Panc1 (cell line): ENCODE results near the gene E2F8. TPM values are rescaled to one million over a fixed set of nuclear protein-coding genes. Genes with fewer than 3 reads are reported as not detected.

Source experiments
- ATAC-seq: fragments of 200-7000 bp; cut with Tn5 transposase; 2 replicates; pipeline ENCODE4 v1.9.1; 2020; ENCODE audit warnings: mild to moderate bottlenecking, moderate library complexity
- BruUV-seq: library from RNA; stranded (reverse); fragments of 400-500 nt; replicated peaks from 2 replicates; lab custom pipeline; 2021; lab: Mats Ljungman, UMichigan
- CTCF ChIA-PET: fragments of 300-600 bp; sonication (Branson Sonifier 250); formaldehyde crosslinking; loops from one replicate; lab custom pipeline; 2022; ENCODE audit warnings: antibody characterized with exemption; lab: Charles Lee
- POLR2A ChIA-PET: fragments of 300-600 bp; sonication (Branson Sonifier 250); formaldehyde crosslinking; loops from one replicate; lab custom pipeline; 2022; ENCODE audit warnings: antibody characterized with exemption; lab: Charles Lee
- DNase-seq: peaks from one replicate; pipeline ENCODE4 v3.0.0-alpha.2; 2010; ENCODE audit warnings: low read depth, low spot score
- H3K27ac ChIP-seq: 2 replicates; pipeline ENCODE4 v1.5.1; 2011; ENCODE audit warnings: mild to moderate bottlenecking, low read length, inconsistent platforms
- H3K27me3 ChIP-seq: fragments of 200-500 bp; sonication (Bioruptor generic); 2 replicates; pipeline ENCODE4 v1.6.0; 2014; ENCODE audit warnings: low read length, inconsistent platforms; ENCODE audit not compliant: control insufficient read depth, insufficient read depth
- H3K36me3 ChIP-seq: fragments of 200-500 bp; sonication (Bioruptor generic); 2 replicates; pipeline ENCODE4 v1.5.1; 2014; ENCODE audit warnings: inconsistent platforms, mild to moderate bottlenecking, low read length, moderate library complexity; ENCODE audit not compliant: control insufficient read depth, insufficient read depth
- H3K4me1 ChIP-seq: 2 replicates; pipeline ENCODE4 v1.5.1; 2011; ENCODE audit warnings: inconsistent platforms, mild to moderate bottlenecking, low read length, moderate library complexity; ENCODE audit not compliant: control insufficient read depth, insufficient read depth
- H3K4me3 ChIP-seq, 2 experiments: 2 replicates each; pipeline ENCODE4 v1.5.1; 2011 to 2012; ENCODE audit warnings: low read depth in 2 of 2, low read length in 2 of 2, mild to moderate bottlenecking in 2 of 2, inconsistent platforms in 1 of 2, moderate library complexity in 1 of 2
- H3K9me3 ChIP-seq: fragments of 200-500 bp; sonication (Bioruptor generic); 2 replicates; pipeline ENCODE4 v1.5.1; 2014; ENCODE audit warnings: low read depth, mild to moderate bottlenecking, inconsistent platforms, low read length, moderate library complexity; ENCODE audit not compliant: control insufficient read depth, insufficient read depth
- POLR2AphosphoS5 ChIP-seq: IDR thresholded peaks from 2 replicates; pipeline ENCODE4 v1.6.1; 2012; ENCODE audit warnings: mild to moderate bottlenecking, low read depth, low read length, moderate library complexity
- REST ChIP-seq, 2 experiments: IDR thresholded peaks; 2 replicates each; pipeline ENCODE4 v1.6.1; 2011 to 2012; ENCODE audit warnings: low read depth in 2 of 2, control low read depth in 1 of 2, low read length in 1 of 2, mild to moderate bottlenecking in 1 of 2, moderate library complexity in 1 of 2; ENCODE audit not compliant: insufficient read depth in 1 of 2
- SIN3A ChIP-seq: IDR thresholded peaks from 2 replicates; pipeline ENCODE4 v1.6.1; 2012; ENCODE audit warnings: low read depth, mild to moderate bottlenecking, low read length, moderate library complexity, borderline replicate concordance; ENCODE audit not compliant: insufficient read depth
- TCF7L2 ChIP-seq: IDR thresholded peaks from 2 replicates; pipeline ENCODE4 v1.6.1; 2011; ENCODE audit warnings: mild to moderate bottlenecking, low read depth, low read length, inconsistent platforms
- in situ Hi-C: cut with HindIII; loops from 2 replicates; pipeline ENCODE4 v1.10.0; 2016; ENCODE audit warnings: low sequenced_read_pairs, low pct_unique_long_range_greater_than_20kb
- intact Hi-C: fragments of 100-400 bp; cut with micrococcal nuclease; formaldehyde crosslinking; loops from one replicate; pipeline ENCODE4 v1.10.0; 2022; ENCODE audit not compliant: unreplicated experiment
- total RNA-seq: library from RNA; stranded (reverse); gene quantifications from one replicate; pipeline ENCODE4 v1.2.1, GENCODE V29; 2021; ENCODE audit not compliant: unreplicated experiment
- TF ChIP-seq, protein P1 (sequence below): fragments of 450-650 bp; IDR thresholded peaks from 2 replicates; pipeline ENCODE4 v1.5.1; 2017; ENCODE audit warnings: mild to moderate bottlenecking

E2F8 gene
- total RNA-seq, 1 experiment from 2014 or later: 14.2 TPM

DNA sequence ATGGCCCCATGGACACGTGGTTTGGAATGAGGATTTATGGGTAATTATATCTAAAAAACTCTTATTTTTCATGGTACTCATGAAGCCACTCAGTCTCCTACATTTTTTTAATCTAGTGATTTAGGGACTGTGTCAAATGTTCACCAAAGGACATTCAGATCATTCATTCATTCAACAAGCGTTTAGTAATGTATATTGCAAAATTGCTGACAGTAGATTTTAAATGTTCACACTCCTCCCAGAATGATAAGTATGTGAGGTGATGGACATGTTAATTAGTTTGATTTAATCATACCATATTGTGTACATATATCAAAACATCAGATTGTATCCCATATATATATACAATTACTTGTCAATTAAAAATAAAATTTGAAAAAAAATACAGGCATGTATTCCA, 40.8 kb upstream of the E2F8 start:
- H3K4me3 ChIP-seq: no peak overlapping the region
- ChIA-PET POLR2A (no interaction called here), CTCF (interaction anchor here (0.6 kb wide), 1 partner anchor 15 kb away, joined by 3 read pairs; no protein-coding TSS in a partner anchor)
- no peaks in the 10 kb centered on the region for H3K4me1 ChIP-seq
- no TSS peak for BruUV-seq
- no peaks in the 10 kb centered on the region for H3K9me3 ChIP-seq
- intact Hi-C loops: no loop called here
- no peaks in the 10 kb centered on the region for H3K27me3 ChIP-seq
- TF ChIP-seq REST (IDR thresholded peaks at IDR 0.05; ENCODE audit: insufficient read depth in 1 of 2, low read depth in 2 of 2, low read length in 1 of 2) (no peak), SIN3A (no peak), TCF7L2 (no peak), POLR2AphosphoS5 (no peak)
- TF ChIP-seq, protein P1, sequence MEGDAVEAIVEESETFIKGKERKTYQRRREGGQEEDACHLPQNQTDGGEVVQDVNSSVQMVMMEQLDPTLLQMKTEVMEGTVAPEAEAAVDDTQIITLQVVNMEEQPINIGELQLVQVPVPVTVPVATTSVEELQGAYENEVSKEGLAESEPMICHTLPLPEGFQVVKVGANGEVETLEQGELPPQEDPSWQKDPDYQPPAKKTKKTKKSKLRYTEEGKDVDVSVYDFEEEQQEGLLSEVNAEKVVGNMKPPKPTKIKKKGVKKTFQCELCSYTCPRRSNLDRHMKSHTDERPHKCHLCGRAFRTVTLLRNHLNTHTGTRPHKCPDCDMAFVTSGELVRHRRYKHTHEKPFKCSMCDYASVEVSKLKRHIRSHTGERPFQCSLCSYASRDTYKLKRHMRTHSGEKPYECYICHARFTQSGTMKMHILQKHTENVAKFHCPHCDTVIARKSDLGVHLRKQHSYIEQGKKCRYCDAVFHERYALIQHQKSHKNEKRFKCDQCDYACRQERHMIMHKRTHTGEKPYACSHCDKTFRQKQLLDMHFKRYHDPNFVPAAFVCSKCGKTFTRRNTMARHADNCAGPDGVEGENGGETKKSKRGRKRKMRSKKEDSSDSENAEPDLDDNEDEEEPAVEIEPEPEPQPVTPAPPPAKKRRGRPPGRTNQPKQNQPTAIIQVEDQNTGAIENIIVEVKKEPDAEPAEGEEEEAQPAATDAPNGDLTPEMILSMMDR: no peak
- no peak for ATAC-seq
- in situ Hi-C loops: no loop called here
- DNase-seq: no peak
- no peaks in the 10 kb centered on the region for H3K36me3 ChIP-seq
- H3K27ac ChIP-seq: no peak overlapping the region

- CTCF ChIA-PET: interaction anchor here (0.7 kb wide), 1 partner anchor 8 kb away, joined by 9 read pairs; no protein-coding TSS in a partner anchor
- no peak overlapping the region for H3K4me3 ChIP-seq
- in situ Hi-C loops (no loop called here), intact Hi-C loops (no loop called here)
- no peak for TF ChIP-seq SIN3A
- TF ChIP-seq, protein P1: no peak
- TF ChIP-seq POLR2AphosphoS5: no peak
- no peak for TF ChIP-seq REST (IDR thresholded peaks at IDR 0.05; ENCODE audit: insufficient read depth in 1 of 2, low read depth in 2 of 2, low read length in 1 of 2)
- TF ChIP-seq TCF7L2: no peak
- no peaks in the 10 kb centered on the region for H3K9me3 ChIP-seq
- no peak for ATAC-seq
- BruUV-seq: no TSS peak
- no peaks in the 10 kb centered on the region for H3K27me3 ChIP-seq
- POLR2A ChIA-PET: no interaction called here
- DNase-seq: no peak
- H3K36me3 ChIP-seq: no peaks in the 10 kb centered on the region
- no peaks in the 10 kb centered on the region for H3K4me1 ChIP-seq
- no peak overlapping the region for H3K27ac ChIP-seq
Observed at GRCh38 chr11:19281041-19281440, 40.3 kb upstream of the E2F8 start.
